HCT116 (cell line): ENCODE data around the gene VPS35. TPM values are rescaled to one million over a fixed set of nuclear protein-coding genes. Genes with fewer than 3 reads are reported as not detected.

ENCODE experiments used
- ATAC-seq: fragments of 200-7000 bp; cut with Tn5 transposase; 2 replicates; pipeline ENCODE4 v1.9.1; 2020; ENCODE audit warnings: mild to moderate bottlenecking, moderate library complexity
- BruUV-seq: library from RNA; stranded (reverse); fragments of 400-500 nt; replicated peaks from 2 replicates; lab custom pipeline; 2021; lab: Mats Ljungman, UMichigan
- CTCF ChIA-PET: fragments of 300-600 bp; sonication (Branson Sonifier 250); formaldehyde crosslinking; loops from one replicate; lab custom pipeline; 2021; ENCODE audit warnings: antibody characterized with exemption; lab: Charles Lee
- POLR2A ChIA-PET: fragments of 300-600, 350-600 bp; sonication (Branson Sonifier 250); formaldehyde crosslinking; loops from one replicate; lab custom pipeline; 2021; ENCODE audit warnings: antibody characterized with exemption; lab: Charles Lee
- RAD21 ChIA-PET, 2 experiments: fragments of 300-600 bp; sonication (Branson Sonifier 250); formaldehyde crosslinking; loops; one replicate each; lab custom pipeline; 2023; ENCODE audit warnings: low total read pairs in 2 of 2; ENCODE audit not compliant: uncharacterized antibody in 2 of 2, unreplicated experiment in 2 of 2, low non-redundant PET in 1 of 2; lab: Charles Lee
- DNase-seq: peaks from one replicate; pipeline ENCODE4 v3.0.0-alpha.2; 2010; ENCODE audit warnings: low read depth, low spot score
- H2AFZ ChIP-seq: fragments of 200-600 bp; shearing (Covaris generic), sonication (generic); 2 replicates; pipeline ENCODE4 v1.6.1; 2017; ENCODE audit warnings: low read depth, mixed run types, mixed read lengths, antibody characterized with exemption, low read length; ENCODE audit not compliant: poor library complexity, severe bottlenecking
- H3K27ac ChIP-seq: 2 replicates; pipeline ENCODE4 v1.5.1; 2012; ENCODE audit warnings: low read depth, low read length
- H3K27me3 ChIP-seq: fragments of 200-600 bp; sonication (generic); 2 replicates; pipeline ENCODE4 v1.6.1; 2016; ENCODE audit warnings: mixed run types, low read length, mixed read lengths; ENCODE audit not compliant: insufficient read depth
- H3K36me3 ChIP-seq, 2 experiments: fragments of 200-500 bp in 1 of 2; fragments of 200-600 bp in 1 of 2; sonication (Bioruptor generic) in 1 of 2; sonication (generic) in 1 of 2; 2 replicates each; pipeline versions ENCODE4 v1.5.1 to v1.6.1; 2014 to 2016; ENCODE audit warnings: low read length in 2 of 2, inconsistent platforms in 1 of 2, mixed read lengths in 1 of 2, mixed run types in 1 of 2; ENCODE audit not compliant: insufficient read depth in 2 of 2, control insufficient read depth in 1 of 2
- H3K4me1 ChIP-seq, 2 experiments: fragments of 200-600 bp in 1 of 2; sonication (generic) in 1 of 2; 2 replicates each; pipeline versions ENCODE4 v1.5.1 to v1.6.1; 2012 to 2017; ENCODE audit warnings: low read length in 2 of 2, inconsistent platforms in 1 of 2, mild to moderate bottlenecking in 1 of 2, mixed read lengths in 1 of 2, mixed run types in 1 of 2, moderate library complexity in 1 of 2; ENCODE audit not compliant: insufficient read depth in 2 of 2, control insufficient read depth in 1 of 2
- H3K4me2 ChIP-seq: fragments of 200-600 bp; sonication (generic); 2 replicates; pipeline ENCODE4 v1.6.1; 2017; ENCODE audit warnings: mixed run types, low read length, mixed read lengths
- H3K4me3 ChIP-seq, 2 experiments: fragments of 200-600 bp in 1 of 2; sonication (generic) in 1 of 2; replicated peaks in 1 of 2; 2 replicates each; pipeline ENCODE4 v1.5.1; 2011 to 2016; ENCODE audit warnings: low read length in 2 of 2, control low read depth in 1 of 2, low read depth in 1 of 2, mild to moderate bottlenecking in 1 of 2, mixed read lengths in 1 of 2, mixed run types in 1 of 2
- H3K79me2 ChIP-seq: fragments of 200-600 bp; sonication (generic); 2 replicates; pipeline ENCODE4 v1.6.1; 2017; ENCODE audit warnings: mild to moderate bottlenecking, mixed run types, low read length, moderate library complexity, mixed read lengths; ENCODE audit not compliant: insufficient read depth
- H3K9ac ChIP-seq: fragments of 200-600 bp; sonication (generic); 2 replicates; pipeline ENCODE4 v1.6.1; 2016; ENCODE audit warnings: low read length, mixed read lengths
- H3K9me2 ChIP-seq: fragments of 200-600 bp; sonication (generic), shearing (Covaris generic); 2 replicates; pipeline ENCODE4 v1.6.1; 2017; ENCODE audit warnings: mixed run types, mild to moderate bottlenecking, moderate library complexity; ENCODE audit not compliant: insufficient read depth
- H3K9me3 ChIP-seq, 2 experiments: fragments of 200-500 bp in 1 of 2; fragments of 200-600 bp in 1 of 2; sonication (Bioruptor generic) in 1 of 2; sonication (generic) in 1 of 2; 2 replicates each; pipeline ENCODE4 v1.6.1; 2014 to 2017; ENCODE audit warnings: low read length in 2 of 2, mixed read lengths in 2 of 2, inconsistent platforms in 1 of 2, low read depth in 1 of 2, mild to moderate bottlenecking in 1 of 2, mixed run types in 1 of 2, moderate library complexity in 1 of 2; ENCODE audit not compliant: control insufficient read depth in 1 of 2, insufficient read depth in 1 of 2
- H4K20me1 ChIP-seq: fragments of 200-600 bp; sonication (generic), shearing (Covaris generic); 2 replicates; pipeline ENCODE4 v1.6.1; 2017; ENCODE audit warnings: mixed run types, mild to moderate bottlenecking, moderate library complexity; ENCODE audit not compliant: insufficient read depth
- SP1 ChIP-seq: IDR thresholded peaks from 2 replicates; pipeline ENCODE4 v1.6.1; 2012; ENCODE audit warnings: low read depth
- intact Hi-C: fragments of 100-400 bp; cut with micrococcal nuclease; formaldehyde crosslinking; loops from 2 replicates; pipeline ENCODE4 v1.10.0; 2022
- total RNA-seq: library from RNA; stranded (reverse); gene quantifications from one replicate; pipeline ENCODE4 v1.2.1, GENCODE V29; 2021; ENCODE audit not compliant: unreplicated experiment
- TF ChIP-seq, protein P1 (sequence below): IDR thresholded peaks from 2 replicates; pipeline ENCODE4 v1.6.1; 2011; ENCODE audit warnings: mild to moderate bottlenecking, low read length, moderate library complexity; ENCODE audit not compliant: insufficient replicate concordance; ENCODE audit errors: extremely low read depth

The VPS35 gene
- total RNA-seq, 1 experiment from 2014 or later: 115 TPM

DNA sequence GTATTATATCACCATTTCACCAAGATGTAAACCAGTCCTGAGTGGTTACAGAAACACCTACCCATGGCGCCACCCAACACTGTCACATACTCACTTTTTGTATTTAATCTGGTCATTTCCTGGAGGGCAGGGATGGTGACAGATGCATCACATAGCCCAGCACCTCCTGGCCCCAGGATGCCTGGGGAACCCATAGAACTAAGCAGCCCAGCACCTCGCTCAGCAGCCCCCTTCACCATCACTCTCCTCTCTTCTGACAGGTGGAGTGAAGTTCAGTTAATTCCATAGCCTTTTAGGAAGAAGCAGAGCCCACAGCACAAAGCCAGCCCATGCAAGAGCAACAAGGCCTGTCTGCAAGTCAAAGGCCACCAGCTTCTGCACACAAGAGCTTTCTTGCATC, 31.6 kb upstream of the VPS35 start:
- TF ChIP-seq, protein P1, sequence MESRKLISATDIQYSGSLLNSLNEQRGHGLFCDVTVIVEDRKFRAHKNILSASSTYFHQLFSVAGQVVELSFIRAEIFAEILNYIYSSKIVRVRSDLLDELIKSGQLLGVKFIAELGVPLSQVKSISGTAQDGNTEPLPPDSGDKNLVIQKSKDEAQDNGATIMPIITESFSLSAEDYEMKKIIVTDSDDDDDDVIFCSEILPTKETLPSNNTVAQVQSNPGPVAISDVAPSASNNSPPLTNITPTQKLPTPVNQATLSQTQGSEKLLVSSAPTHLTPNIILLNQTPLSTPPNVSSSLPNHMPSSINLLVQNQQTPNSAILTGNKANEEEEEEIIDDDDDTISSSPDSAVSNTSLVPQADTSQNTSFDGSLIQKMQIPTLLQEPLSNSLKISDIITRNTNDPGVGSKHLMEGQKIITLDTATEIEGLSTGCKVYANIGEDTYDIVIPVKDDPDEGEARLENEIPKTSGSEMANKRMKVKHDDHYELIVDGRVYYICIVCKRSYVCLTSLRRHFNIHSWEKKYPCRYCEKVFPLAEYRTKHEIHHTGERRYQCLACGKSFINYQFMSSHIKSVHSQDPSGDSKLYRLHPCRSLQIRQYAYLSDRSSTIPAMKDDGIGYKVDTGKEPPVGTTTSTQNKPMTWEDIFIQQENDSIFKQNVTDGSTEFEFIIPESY: no peak
- no peak overlapping the region for H3K4me3 ChIP-seq
- H3K27ac ChIP-seq: no peak overlapping the region
- H4K20me1 ChIP-seq: no peaks in the 10 kb centered on the region
- no peak overlapping the region for H3K9ac ChIP-seq
- no peaks in the 10 kb centered on the region for H3K4me1 ChIP-seq
- H3K36me3 ChIP-seq: no peaks in the 10 kb centered on the region
- intact Hi-C loops: no loop called here
- RAD21 ChIA-PET: no interaction called here
- no TSS peak for BruUV-seq
- ATAC-seq: no peak
- H3K9me3 ChIP-seq: no peaks in the 10 kb centered on the region
- no peak overlapping the region for H3K4me2 ChIP-seq
- H3K27me3 ChIP-seq: no peaks in the 10 kb centered on the region
- POLR2A ChIA-PET: no interaction called here
- DNase-seq: no peak
- no peaks in the 10 kb centered on the region for H3K9me2 ChIP-seq
- H2AFZ ChIP-seq: no peak overlapping the region
- CTCF ChIA-PET: no interaction called here
- no peaks in the 10 kb centered on the region for H3K79me2 ChIP-seq

DNA sequence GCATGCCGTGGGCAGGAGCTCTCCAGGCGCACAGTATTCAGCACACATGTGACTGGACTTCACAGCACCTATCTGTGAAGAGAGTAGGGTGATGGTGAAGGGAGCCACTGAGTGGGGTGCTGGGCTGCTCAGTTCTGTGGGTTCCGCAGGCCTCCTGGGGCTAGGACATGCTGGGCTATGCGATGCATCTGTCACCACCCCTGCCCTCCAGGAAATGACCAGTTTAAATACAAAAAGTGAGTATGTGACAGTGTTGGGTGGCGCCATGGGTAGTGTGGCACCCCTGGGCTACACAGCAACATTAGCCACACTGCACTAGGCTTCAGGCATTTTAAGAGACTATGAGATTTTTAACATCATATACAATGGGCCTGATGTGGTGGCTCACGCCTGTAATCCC, 30.6 kb upstream of the VPS35 start:
- Histone ChIP-seq H3K4me1 (no peaks in the 10 kb centered on the region), H3K27ac (no peak overlapping the region), H3K27me3 (no peaks in the 10 kb centered on the region), H3K4me2 (no peak overlapping the region), H4K20me1 (no peaks in the 10 kb centered on the region), H3K9me3 (no peaks in the 10 kb centered on the region), H2AFZ (no peak overlapping the region), H3K4me3 (no peak overlapping the region), H3K9ac (no peak overlapping the region), H3K9me2 (no peaks in the 10 kb centered on the region), H3K36me3 (no peaks in the 10 kb centered on the region), H3K79me2 (no peaks in the 10 kb centered on the region)
- no peak for ATAC-seq
- POLR2A ChIA-PET: no interaction called here
- RAD21 ChIA-PET: no interaction called here
- no peak for DNase-seq
- CTCF ChIA-PET: no interaction called here
- intact Hi-C loops: no loop called here
- no TSS peak for BruUV-seq
- no peak for TF ChIP-seq SP1
